HCT116 (cell line): ENCODE data around the gene CAST. TPM values are rescaled to one million over a fixed set of nuclear protein-coding genes. Genes with fewer than 3 reads are reported as not detected.
A peak's percentile ranks its signal among the peaks of the same experiment; 100 is the strongest.

Experiments
- ATAC-seq: fragments of 200-7000 bp; cut with Tn5 transposase; 2 replicates; pipeline ENCODE4 v1.9.1; 2020; ENCODE audit warnings: mild to moderate bottlenecking, moderate library complexity
- BruUV-seq: library from RNA; stranded (reverse); fragments of 400-500 nt; replicated peaks from 2 replicates; lab custom pipeline; 2021; lab: Mats Ljungman, UMichigan
- CTCF ChIA-PET: fragments of 300-600 bp; sonication (Branson Sonifier 250); formaldehyde crosslinking; loops from one replicate; lab custom pipeline; 2021; ENCODE audit warnings: antibody characterized with exemption; lab: Charles Lee
- POLR2A ChIA-PET: fragments of 300-600, 350-600 bp; sonication (Branson Sonifier 250); formaldehyde crosslinking; loops from one replicate; lab custom pipeline; 2021; ENCODE audit warnings: antibody characterized with exemption; lab: Charles Lee
- RAD21 ChIA-PET, 2 experiments: fragments of 300-600 bp; sonication (Branson Sonifier 250); formaldehyde crosslinking; loops; one replicate each; lab custom pipeline; 2023; ENCODE audit warnings: low total read pairs in 2 of 2; ENCODE audit not compliant: uncharacterized antibody in 2 of 2, unreplicated experiment in 2 of 2, low non-redundant PET in 1 of 2; lab: Charles Lee
- DNase-seq: peaks from one replicate; pipeline ENCODE4 v3.0.0-alpha.2; 2010; ENCODE audit warnings: low read depth, low spot score
- H2AFZ ChIP-seq: fragments of 200-600 bp; shearing (Covaris generic), sonication (generic); 2 replicates; pipeline ENCODE4 v1.6.1; 2017; ENCODE audit warnings: low read depth, mixed run types, mixed read lengths, antibody characterized with exemption, low read length; ENCODE audit not compliant: poor library complexity, severe bottlenecking
- H3K27ac ChIP-seq: 2 replicates; pipeline ENCODE4 v1.5.1; 2012; ENCODE audit warnings: low read depth, low read length
- H3K27me3 ChIP-seq: fragments of 200-600 bp; sonication (generic); 2 replicates; pipeline ENCODE4 v1.6.1; 2016; ENCODE audit warnings: mixed run types, low read length, mixed read lengths; ENCODE audit not compliant: insufficient read depth
- H3K36me3 ChIP-seq, 2 experiments: fragments of 200-500 bp in 1 of 2; fragments of 200-600 bp in 1 of 2; sonication (Bioruptor generic) in 1 of 2; sonication (generic) in 1 of 2; 2 replicates each; pipeline versions ENCODE4 v1.5.1 to v1.6.1; 2014 to 2016; ENCODE audit warnings: low read length in 2 of 2, inconsistent platforms in 1 of 2, mixed read lengths in 1 of 2, mixed run types in 1 of 2; ENCODE audit not compliant: insufficient read depth in 2 of 2, control insufficient read depth in 1 of 2
- H3K4me1 ChIP-seq, 2 experiments: fragments of 200-600 bp in 1 of 2; sonication (generic) in 1 of 2; 2 replicates each; pipeline versions ENCODE4 v1.5.1 to v1.6.1; 2012 to 2017; ENCODE audit warnings: low read length in 2 of 2, inconsistent platforms in 1 of 2, mild to moderate bottlenecking in 1 of 2, mixed read lengths in 1 of 2, mixed run types in 1 of 2, moderate library complexity in 1 of 2; ENCODE audit not compliant: insufficient read depth in 2 of 2, control insufficient read depth in 1 of 2
- H3K4me2 ChIP-seq: fragments of 200-600 bp; sonication (generic); 2 replicates; pipeline ENCODE4 v1.6.1; 2017; ENCODE audit warnings: mixed run types, low read length, mixed read lengths
- H3K4me3 ChIP-seq, 2 experiments: fragments of 200-600 bp in 1 of 2; sonication (generic) in 1 of 2; replicated peaks in 1 of 2; 2 replicates each; pipeline ENCODE4 v1.5.1; 2011 to 2016; ENCODE audit warnings: low read length in 2 of 2, control low read depth in 1 of 2, low read depth in 1 of 2, mild to moderate bottlenecking in 1 of 2, mixed read lengths in 1 of 2, mixed run types in 1 of 2
- H3K79me2 ChIP-seq: fragments of 200-600 bp; sonication (generic); 2 replicates; pipeline ENCODE4 v1.6.1; 2017; ENCODE audit warnings: mild to moderate bottlenecking, mixed run types, low read length, moderate library complexity, mixed read lengths; ENCODE audit not compliant: insufficient read depth
- H3K9ac ChIP-seq: fragments of 200-600 bp; sonication (generic); 2 replicates; pipeline ENCODE4 v1.6.1; 2016; ENCODE audit warnings: low read length, mixed read lengths
- H3K9me2 ChIP-seq: fragments of 200-600 bp; sonication (generic), shearing (Covaris generic); 2 replicates; pipeline ENCODE4 v1.6.1; 2017; ENCODE audit warnings: mixed run types, mild to moderate bottlenecking, moderate library complexity; ENCODE audit not compliant: insufficient read depth
- H3K9me3 ChIP-seq, 2 experiments: fragments of 200-500 bp in 1 of 2; fragments of 200-600 bp in 1 of 2; sonication (Bioruptor generic) in 1 of 2; sonication (generic) in 1 of 2; 2 replicates each; pipeline ENCODE4 v1.6.1; 2014 to 2017; ENCODE audit warnings: low read length in 2 of 2, mixed read lengths in 2 of 2, inconsistent platforms in 1 of 2, low read depth in 1 of 2, mild to moderate bottlenecking in 1 of 2, mixed run types in 1 of 2, moderate library complexity in 1 of 2; ENCODE audit not compliant: control insufficient read depth in 1 of 2, insufficient read depth in 1 of 2
- H4K20me1 ChIP-seq: fragments of 200-600 bp; sonication (generic), shearing (Covaris generic); 2 replicates; pipeline ENCODE4 v1.6.1; 2017; ENCODE audit warnings: mixed run types, mild to moderate bottlenecking, moderate library complexity; ENCODE audit not compliant: insufficient read depth
- CEBPB ChIP-seq: IDR thresholded peaks from 2 replicates; pipeline ENCODE4 v1.6.1; 2012; ENCODE audit warnings: low read depth
- EGR1 ChIP-seq: IDR thresholded peaks from 2 replicates; pipeline ENCODE4 v1.6.1; 2012; ENCODE audit warnings: low read depth
- EZH2phosphoT487 ChIP-seq: fragments of 200-600 bp; IDR thresholded peaks from 2 replicates; pipeline ENCODE4 v1.6.1; 2018; ENCODE audit warnings: antibody characterized with exemption, borderline replicate concordance
- FOSL1 ChIP-seq: IDR thresholded peaks from 2 replicates; pipeline ENCODE4 v1.6.1; 2012; ENCODE audit warnings: low read depth
- TCF7L2 ChIP-seq: IDR thresholded peaks from 2 replicates; pipeline ENCODE4 v1.7.0; 2011; ENCODE audit warnings: borderline replicate concordance, inconsistent platforms; ENCODE audit not compliant: insufficient read depth, insufficient read length; ENCODE audit errors: extremely low read depth
- intact Hi-C: fragments of 100-400 bp; cut with micrococcal nuclease; formaldehyde crosslinking; loops from 2 replicates; pipeline ENCODE4 v1.10.0; 2022
- total RNA-seq: library from RNA; stranded (reverse); gene quantifications from one replicate; pipeline ENCODE4 v1.2.1, GENCODE V29; 2021; ENCODE audit not compliant: unreplicated experiment

The CAST gene
- total RNA-seq, 1 experiment from 2014 or later: 142 TPM

- Histone ChIP-seq H3K4me3 (no peak overlapping the region), H3K9me3 (no peaks in the 10 kb centered on the region), H3K79me2 (no peaks in the 10 kb centered on the region), H3K4me2 (no peak overlapping the region), H3K27me3 (no peaks in the 10 kb centered on the region), H3K9ac (no peak overlapping the region), H2AFZ (no peak overlapping the region), H3K4me1 (no peaks in the 10 kb centered on the region), H4K20me1 (no peaks in the 10 kb centered on the region), H3K36me3 (peaks cover 29% of the 10 kb centered on the region in 2 experiments; a peak in 3 of 4 replicates), H3K27ac (no peak overlapping the region), H3K9me2 (no peaks in the 10 kb centered on the region)
- CTCF ChIA-PET: interaction anchor here (4.1 kb wide), 1 partner anchor 11 kb away, joined by 19 read pairs; no protein-coding TSS in a partner anchor
- intact Hi-C loops: no loop called here
- TF ChIP-seq TCF7L2 (peak; percentile 47), CEBPB (peak; percentile 52), EZH2phosphoT487 (no peak)
- POLR2A ChIA-PET: no interaction called here
- BruUV-seq: no TSS peak
- RAD21 ChIA-PET: no interaction called here
- ATAC-seq (no peak), DNase-seq (no peak)
Measured at GRCh38 chr5:96763026-96763425, 100.8 kb downstream of the CAST start.

GRCh38 chr5:96765043-96765442 is 102.9 kb downstream of the CAST start:
- Histone ChIP-seq H2AFZ (no peak overlapping the region), H3K27ac (no peak overlapping the region), H3K27me3 (no peaks in the 10 kb centered on the region), H3K4me3 (no peak overlapping the region), H3K79me2 (no peaks in the 10 kb centered on the region), H3K9me3 (no peaks in the 10 kb centered on the region), H3K9me2 (no peaks in the 10 kb centered on the region), H3K4me2 (no peak overlapping the region), H3K36me3 (peaks cover 30 to 36% of the 10 kb centered on the region in 2 experiments; a peak in 3 of 4 replicates), H3K4me1 (no peaks in the 10 kb centered on the region), H4K20me1 (no peaks in the 10 kb centered on the region), H3K9ac (no peak overlapping the region)
- ChIA-PET POLR2A (no interaction called here), CTCF (interaction anchor here (2.5 kb wide), 1 partner anchor 13 kb away, joined by 9 read pairs; no protein-coding TSS in a partner anchor), RAD21 (no interaction called here)
- no TSS peak for BruUV-seq
- intact Hi-C loops: no loop called here
- ATAC-seq: no peak
- DNase-seq: no peak
- TF ChIP-seq FOSL1 (no peak), EGR1 (no peak)
